HK-2 (cell line): ENCODE measurements around the gene FYTTD1.
"Not testable (repeated sequence)": the region's sequence is repeated elsewhere in the genome, so short reads cannot be mapped to it uniquely, and the experiment has no call there.

Experiments used
- DNase-seq: peaks from one replicate; pipeline ENCODE4 v3.0.0-alpha.2; 2018; ENCODE audit not compliant: unreplicated experiment

The FYTTD1 gene

GRCh38 chr3:197749601-197750395 is at the start of gene FYTTD1:
Gene FYTTD1 (plus strand): TSS chr3:197749883. CDS start chr3:197749972, 89 bp downstream.
- DNase-seq: peak; percentile 88

GRCh38 chr3:197700095-197700494 is 49.6 kb upstream of the FYTTD1 start:
- no peak for DNase-seq

GRCh38 chr3:197701841-197702240 is 47.8 kb upstream of the FYTTD1 start:
- no peak for DNase-seq

GRCh38 chr3:197706658-197707057 is 43.0 kb upstream of the FYTTD1 start:
- no peak for DNase-seq

GRCh38 chr3:197709135-197709534 is 40.5 kb upstream of the FYTTD1 start:
- no peak for DNase-seq

GRCh38 chr3:197710965-197711364 is 38.7 kb upstream of the FYTTD1 start:
- not testable (repeated sequence) for DNase-seq

GRCh38 chr3:197711973-197712707 is 37.5 kb upstream of the FYTTD1 start:
- DNase-seq: peak; percentile 84

- peak; percentile 33 for DNase-seq
These were observed 36.2 kb upstream of the FYTTD1 start for GRCh38 chr3:197713477-197713822.

GRCh38 chr3:197714251-197714650 is 35.4 kb upstream of the FYTTD1 start:
- DNase-seq: no peak

GRCh38 chr3:197718891-197719290 is 30.8 kb upstream of the FYTTD1 start:
- DNase-seq: peak; percentile 63

GRCh38 chr3:197720694-197721093 is 29.0 kb upstream of the FYTTD1 start:
- DNase-seq: no peak

- DNase-seq: no peak
These were observed 26.9 kb upstream of the FYTTD1 start for GRCh38 chr3:197722734-197723133.

GRCh38 chr3:197727878-197728277 is 21.8 kb upstream of the FYTTD1 start:
- DNase-seq: not testable (repeated sequence)

- no peak for DNase-seq
These were observed 21.2 kb upstream of the FYTTD1 start for GRCh38 chr3:197728487-197728886.

- DNase-seq: peak; percentile 41
These were observed 19.5 kb upstream of the FYTTD1 start for GRCh38 chr3:197730200-197730599.

GRCh38 chr3:197730770-197731169 is 18.9 kb upstream of the FYTTD1 start:
- DNase-seq: not testable (repeated sequence)

GRCh38 chr3:197731483-197731882 is 18.2 kb upstream of the FYTTD1 start:
- not testable (repeated sequence) for DNase-seq

GRCh38 chr3:197733042-197733441 is 16.6 kb upstream of the FYTTD1 start:
- DNase-seq: no peak

- DNase-seq: no peak
These were observed 14.9 kb upstream of the FYTTD1 start for GRCh38 chr3:197734667-197735318.

- no peak for DNase-seq
These were observed 13.6 kb upstream of the FYTTD1 start for GRCh38 chr3:197736010-197736490.

GRCh38 chr3:197736491-197737318 is 13.0 kb upstream of the FYTTD1 start, which contains the start of gene RUBCN:
Gene RUBCN (minus strand): TSS chr3:197736904. CDS start chr3:197736719, 185 bp downstream.
- DNase-seq: peak; percentile 98

- DNase-seq: no peak
These were observed 12.4 kb upstream of the FYTTD1 start for GRCh38 chr3:197737319-197737649.
